HUDEP-2 (cell line): ENCODE data around the gene ACSS1.
A peak's percentile ranks its signal among the peaks of the same experiment; 100 is the strongest.

Experiments used
- DNase-seq, 76 experiments: peaks; one replicate each; lab custom pipeline; 2025; ENCODE audit not compliant: unreplicated experiment in 76 of 76; lab: John Stamatoyannopoulos, UW

The ACSS1 gene

GRCh38 chr20:25048519-25048952 lies 9.4 kb downstream of the ACSS1 start:
- DNase-seq, result no peak

GRCh38 chr20:25047766-25048165 lies 10.2 kb downstream of the ACSS1 start:
- DNase-seq, result no peak

GRCh38 chr20:25046736-25047666 lies 10.9 kb downstream of the ACSS1 start:
- no peak for DNase-seq

GRCh38 chr20:25046181-25046641 lies 11.7 kb downstream of the ACSS1 start:
- DNase-seq, result no peak

GRCh38 chr20:25045343-25045712 lies 12.6 kb downstream of the ACSS1 start:
- DNase-seq, result no peak

GRCh38 chr20:25044660-25045342 lies 13.1 kb downstream of the ACSS1 start:
- peak in 5 of 76 experiments; percentile 4 to 26 (median 16) for DNase-seq

- no peak for DNase-seq
Measured at GRCh38 chr20:25044261-25044560, 13.7 kb downstream of the ACSS1 start.

GRCh38 chr20:25043499-25044260 lies 14.3 kb downstream of the ACSS1 start:
- DNase-seq, result no peak

GRCh38 chr20:25042531-25043498 lies 15.1 kb downstream of the ACSS1 start:
- DNase-seq, result peak in 19 of 76 experiments; percentile 7 to 65 (median 27)

GRCh38 chr20:25041813-25042530 lies 16.0 kb downstream of the ACSS1 start:
- no peak for DNase-seq

GRCh38 chr20:25040438-25040831 lies 17.5 kb downstream of the ACSS1 start:
- DNase-seq, result peak in 74 of 76 experiments; percentile 45 to 95 (median 83)

GRCh38 chr20:25039697-25040437 lies 18.1 kb downstream of the ACSS1 start:
- peak in 1 of 76 experiments; percentile 19 for DNase-seq

GRCh38 chr20:25038591-25039015 lies 19.3 kb downstream of the ACSS1 start:
- DNase-seq, result no peak

GRCh38 chr20:25038103-25038410 lies 19.9 kb downstream of the ACSS1 start:
- no peak for DNase-seq

- no peak for DNase-seq
Measured at GRCh38 chr20:25037288-25038102, 20.4 kb downstream of the ACSS1 start.

- DNase-seq, result no peak
Measured at GRCh38 chr20:25036331-25036936, 21.5 kb downstream of the ACSS1 start.

GRCh38 chr20:25035921-25036320 lies 22.0 kb downstream of the ACSS1 start:
- DNase-seq, result peak in 1 of 76 experiments; percentile 9

- DNase-seq, result no peak
Measured at GRCh38 chr20:25033924-25034300, 24.0 kb downstream of the ACSS1 start.
